Stimulated activated effector memory CD8-positive, alpha-beta T cell treated with anti-CD3 and anti-CD28 coated beads, Interleukin-12 subunit alpha, Interleukin-12 subunit beta, amount 100 ng/mL, for 72 hours (primary cell): ENCODE results near the gene TAL2.
A peak's percentile ranks its signal among the peaks of the same experiment; 100 is the strongest.
"Not testable (repeated sequence)": the region's sequence is repeated elsewhere in the genome, so short reads cannot be mapped to it uniquely, and the experiment has no call there.

Source experiments
- ATAC-seq: fragments of 150-1000 bp; cut with Tn5 transposase; 2 replicates; pipeline ENCODE4 v1.10.0; 2021
- DNase-seq, 2 donors: peaks; one replicate each; pipeline ENCODE4 v3.0.0; 2021 to 2022; ENCODE audit warnings: low spot score in 2 of 2
- H3K27ac Mint-ChIP-seq: one replicate; pipeline ENCODE4 v1.8.0; 2022; ENCODE audit warnings: mild to moderate bottlenecking, mixed read lengths
- H3K36me3 Mint-ChIP-seq: one replicate; pipeline ENCODE4 v1.8.0; 2022; ENCODE audit warnings: mild to moderate bottlenecking, mixed read lengths
- H3K4me1 Mint-ChIP-seq: one replicate; pipeline ENCODE4 v1.8.0; 2022; ENCODE audit warnings: mixed read lengths
- H3K4me3 Mint-ChIP-seq: one replicate; pipeline ENCODE4 v1.8.0; 2022; ENCODE audit warnings: mild to moderate bottlenecking, mixed read lengths
- H3K9me3 Mint-ChIP-seq: one replicate; pipeline ENCODE4 v1.8.0; 2022; ENCODE audit warnings: mixed read lengths

TAL2 gene

GRCh38 chr9:105693435-105694189 is 31.4 kb downstream of the TAL2 start:
- Mint-ChIP-seq H3K36me3 (no peaks in the 10 kb centered on the region), H3K4me1 (peaks cover 17% of the 10 kb centered on the region), H3K4me3 (peak overlapping the region; percentile 61), H3K27ac (no peak overlapping the region), H3K9me3 (no peaks in the 10 kb centered on the region)
- ATAC-seq (peak; percentile 0), DNase-seq (no peak)

- H3K27ac Mint-ChIP-seq, result no peak within 1 kb of the TSS
- DNase-seq (peak; percentile 82 to 87), ATAC-seq (peak; percentile 90)
- H3K36me3 Mint-ChIP-seq, result no peaks in the 10 kb centered on the region
- H3K4me3 Mint-ChIP-seq, result peak within 1 kb of the TSS; percentile 61
- no peaks in the 10 kb centered on the region for H3K9me3 Mint-ChIP-seq
- H3K4me1 Mint-ChIP-seq, result peaks cover 17% of the 10 kb centered on the region
These were observed 32.1 kb downstream of the TAL2 start, which contains the start of gene TMEM38B for GRCh38 chr9:105694190-105694847. TSS of gene TMEM38B (plus strand) at chr9:105694541. CDS start at chr9:105694661, 120 bp downstream.

- H3K36me3 Mint-ChIP-seq, result no peaks in the 10 kb centered on the region
- no peaks in the 10 kb centered on the region for H3K9me3 Mint-ChIP-seq
- peaks cover 17% of the 10 kb centered on the region for H3K4me1 Mint-ChIP-seq
- DNase-seq (peak; percentile 44 to 83), ATAC-seq (peak; percentile 87)
- no peak overlapping the region for H3K27ac Mint-ChIP-seq
- peak overlapping the region; percentile 61 for H3K4me3 Mint-ChIP-seq
These were observed 32.8 kb downstream of the TAL2 start for GRCh38 chr9:105694848-105695581.

GRCh38 chr9:105696219-105696793 is 34.0 kb downstream of the TAL2 start:
- Mint-ChIP-seq H3K4me3 (no peak overlapping the region), H3K27ac (no peak overlapping the region), H3K36me3 (no peaks in the 10 kb centered on the region), H3K9me3 (no peaks in the 10 kb centered on the region), H3K4me1 (peaks cover 17% of the 10 kb centered on the region)
- DNase-seq (no peak), ATAC-seq (no peak)

GRCh38 chr9:105697871-105698270 is 35.6 kb downstream of the TAL2 start:
- no peak overlapping the region for H3K4me3 Mint-ChIP-seq
- peaks cover 17% of the 10 kb centered on the region for H3K4me1 Mint-ChIP-seq
- no peak overlapping the region for H3K27ac Mint-ChIP-seq
- ATAC-seq (no peak), DNase-seq (no peak)
- no peaks in the 10 kb centered on the region for H3K36me3 Mint-ChIP-seq
- no peaks in the 10 kb centered on the region for H3K9me3 Mint-ChIP-seq

- H3K27ac Mint-ChIP-seq, result no peak overlapping the region
- DNase-seq (no peak), ATAC-seq (no peak)
- peaks cover 14% of the 10 kb centered on the region for H3K4me1 Mint-ChIP-seq
- H3K9me3 Mint-ChIP-seq, result no peaks in the 10 kb centered on the region
- H3K36me3 Mint-ChIP-seq, result no peaks in the 10 kb centered on the region
- H3K4me3 Mint-ChIP-seq, result no peak overlapping the region
These were observed 36.2 kb downstream of the TAL2 start for GRCh38 chr9:105698348-105698870.

- ATAC-seq (no peak), DNase-seq (no peak)
- H3K9me3 Mint-ChIP-seq, result no peaks in the 10 kb centered on the region
- no peak overlapping the region for H3K4me3 Mint-ChIP-seq
- no peak overlapping the region for H3K27ac Mint-ChIP-seq
- H3K4me1 Mint-ChIP-seq, result peaks cover 1% of the 10 kb centered on the region
- no peaks in the 10 kb centered on the region for H3K36me3 Mint-ChIP-seq
These were observed 38.4 kb downstream of the TAL2 start for GRCh38 chr9:105700668-105701067.

- H3K27ac Mint-ChIP-seq, result no peak overlapping the region
- DNase-seq (no peak), ATAC-seq (no peak)
- no peak overlapping the region for H3K4me3 Mint-ChIP-seq
- peaks cover 4% of the 10 kb centered on the region for H3K36me3 Mint-ChIP-seq
- H3K9me3 Mint-ChIP-seq, result no peaks in the 10 kb centered on the region
- H3K4me1 Mint-ChIP-seq, result no peaks in the 10 kb centered on the region
These were observed 38.9 kb downstream of the TAL2 start for GRCh38 chr9:105701145-105701544.

- DNase-seq (no peak), ATAC-seq (no peak)
- H3K27ac Mint-ChIP-seq, result no peak overlapping the region
- H3K4me1 Mint-ChIP-seq, result no peaks in the 10 kb centered on the region
- no peaks in the 10 kb centered on the region for H3K9me3 Mint-ChIP-seq
- H3K36me3 Mint-ChIP-seq, result peaks cover 7% of the 10 kb centered on the region
- no peak overlapping the region for H3K4me3 Mint-ChIP-seq
These were observed 40.0 kb downstream of the TAL2 start for GRCh38 chr9:105702207-105702606.

- H3K9me3 Mint-ChIP-seq, H3K27ac Mint-ChIP-seq, DNase-seq, H3K36me3 Mint-ChIP-seq, ATAC-seq, H3K4me1 Mint-ChIP-seq, H3K4me3 Mint-ChIP-seq: not testable (repeated sequence)
These were observed 41.4 kb downstream of the TAL2 start for GRCh38 chr9:105703638-105704037.

GRCh38 chr9:105706156-105706555 is 43.9 kb downstream of the TAL2 start:
- Mint-ChIP-seq H3K36me3 (peaks cover 7% of the 10 kb centered on the region), H3K9me3 (no peaks in the 10 kb centered on the region), H3K27ac (no peak overlapping the region), H3K4me3 (no peak overlapping the region), H3K4me1 (no peaks in the 10 kb centered on the region)
- DNase-seq (no peak), ATAC-seq (no peak)

GRCh38 chr9:105708405-105708804 is 46.1 kb downstream of the TAL2 start:
- no peak for ATAC-seq
- Mint-ChIP-seq H3K4me3 (no peak overlapping the region), H3K27ac (no peak overlapping the region), H3K4me1 (no peaks in the 10 kb centered on the region), H3K9me3 (no peaks in the 10 kb centered on the region), H3K36me3 (peaks cover 7% of the 10 kb centered on the region)
- no peak for DNase-seq

GRCh38 chr9:105710638-105711037 is 48.4 kb downstream of the TAL2 start:
- H3K4me3 Mint-ChIP-seq, result no peak overlapping the region
- no peak for ATAC-seq
- no peak for DNase-seq
- H3K27ac Mint-ChIP-seq, result no peak overlapping the region
- no peaks in the 10 kb centered on the region for H3K4me1 Mint-ChIP-seq
- H3K9me3 Mint-ChIP-seq, result no peaks in the 10 kb centered on the region
- peaks cover 7% of the 10 kb centered on the region for H3K36me3 Mint-ChIP-seq

GRCh38 chr9:105711867-105712266 is 49.6 kb downstream of the TAL2 start:
- Mint-ChIP-seq H3K4me1 (no peaks in the 10 kb centered on the region), H3K9me3 (no peaks in the 10 kb centered on the region), H3K4me3 (no peak overlapping the region), H3K27ac (no peak overlapping the region), H3K36me3 (no peaks in the 10 kb centered on the region)
- DNase-seq (no peak), ATAC-seq (no peak)

GRCh38 chr9:105712297-105712696 is 50.0 kb downstream of the TAL2 start:
- H3K4me1 Mint-ChIP-seq, result no peaks in the 10 kb centered on the region
- no peak for ATAC-seq
- DNase-seq, result no peak
- no peaks in the 10 kb centered on the region for H3K36me3 Mint-ChIP-seq
- no peak overlapping the region for H3K27ac Mint-ChIP-seq
- no peaks in the 10 kb centered on the region for H3K9me3 Mint-ChIP-seq
- no peak overlapping the region for H3K4me3 Mint-ChIP-seq
